K562 (cell line): ENCODE measurements around the gene CPPED1. TPM values are rescaled to one million over a fixed set of nuclear protein-coding genes. Genes with fewer than 3 reads are reported as not detected.
A peak's percentile ranks its signal among the peaks of the same experiment; 100 is the strongest.

Experiments used
- CBX1 ChIP-seq: sonication (generic); IDR thresholded peaks from 2 replicates; pipeline ENCODE4 v1.6.1; 2016; ENCODE audit warnings: antibody characterized with exemption, low read depth, mild to moderate bottlenecking
- GTF3C2 ChIP-seq: IDR thresholded peaks from 3 replicates; pipeline ENCODE4 v1.6.1; 2011; ENCODE audit warnings: borderline replicate concordance, mild to moderate bottlenecking, moderate library complexity; ENCODE audit not compliant: insufficient read length; ENCODE audit errors: extremely low read depth
- HEY1 ChIP-seq: fragments of 250-450 bp; sonication (Bioruptor Pico); IDR thresholded peaks from 2 replicates; pipeline ENCODE4 v1.5.0; 2020; ENCODE audit warnings: mild to moderate bottlenecking, moderate library complexity, borderline replicate concordance
- NELFE ChIP-seq: IDR thresholded peaks from 2 replicates; pipeline ENCODE4 v1.6.1; 2011; ENCODE audit warnings: mild to moderate bottlenecking; ENCODE audit not compliant: insufficient read depth, insufficient read length
- SAFB ChIP-seq: fragments of 200-400 bp; formaldehyde crosslinking; IDR thresholded peaks from 2 replicates; pipeline ENCODE4 v1.6.1; 2017; ENCODE audit warnings: low read depth, low read length, borderline replicate concordance
- ZNF143 ChIP-seq: sonication (generic); formaldehyde crosslinking; IDR thresholded peaks from 2 replicates; pipeline ENCODE4 v1.9.0; 2022; ENCODE audit warnings: mild to moderate bottlenecking, missing genetic modification reagents
- ZNF232 ChIP-seq: sonication (generic); formaldehyde crosslinking; IDR thresholded peaks from 2 replicates; pipeline ENCODE4 v1.8.0; 2022; ENCODE audit warnings: mild to moderate bottlenecking, missing genetic modification reagents
- polyA plus RNA-seq, 8 experiments: library from polyadenylated mRNA; depleted of rRNA in 4 of 8; stranded (reverse) in 5 of 8; unstranded in 3 of 8; fragments of >200 nt; fragmentation: Nextera tagmentation in 2 of 8; fragmentation: Illumina TruSeq in 1 of 8; extraction: Ambion mirVana in 2 of 8; extraction: Trizol in 1 of 8; gene quantifications; 2 replicates each; pipeline versions ENCODE4 v1.2.1 to v1.2.3, GENCODE V29; 2011 to 2014; ENCODE audit warnings: inconsistent platforms in 1 of 8, missing spikeins in 1 of 8
- total RNA-seq, 7 experiments: library from RNA; depleted of rRNA in 6 of 7; stranded (reverse); fragments of >200 nt in 6 of 7; fragmentation: Illumina TruSeq in 2 of 7; extraction: Trizol in 2 of 7; gene quantifications; 2 replicates each; pipeline versions ENCODE4 v1.2.1 to v1.2.3, GENCODE V29; 2011 to 2021; ENCODE audit warnings: low replicate concordance in 1 of 7
- TF ChIP-seq, protein P1 (sequence below): fragments of 250-450 bp; sonication (Bioruptor Pico); IDR thresholded peaks from 2 replicates; pipeline ENCODE4 v1.4.0; 2020; ENCODE audit warnings: mild to moderate bottlenecking, moderate library complexity
- TF ChIP-seq, protein P2 (sequence below): fragments of 450-650 bp; IDR thresholded peaks from 2 replicates; pipeline ENCODE4 v1.6.1; 2016; ENCODE audit warnings: low read depth
- TF ChIP-seq, protein P3 (sequence below): sonication (generic); formaldehyde crosslinking; IDR thresholded peaks from 2 replicates; pipeline ENCODE4 v1.8.0; 2022; ENCODE audit warnings: mild to moderate bottlenecking, low read depth, missing genetic modification reagents

CPPED1 gene
- total and polyA plus RNA-seq, 9 of the 15 experiments (the other 6 are each of a cell fraction or from before 2014, with no cell fraction given) = 7.5 to 25.7 (median 16.9) TPM

DNA sequence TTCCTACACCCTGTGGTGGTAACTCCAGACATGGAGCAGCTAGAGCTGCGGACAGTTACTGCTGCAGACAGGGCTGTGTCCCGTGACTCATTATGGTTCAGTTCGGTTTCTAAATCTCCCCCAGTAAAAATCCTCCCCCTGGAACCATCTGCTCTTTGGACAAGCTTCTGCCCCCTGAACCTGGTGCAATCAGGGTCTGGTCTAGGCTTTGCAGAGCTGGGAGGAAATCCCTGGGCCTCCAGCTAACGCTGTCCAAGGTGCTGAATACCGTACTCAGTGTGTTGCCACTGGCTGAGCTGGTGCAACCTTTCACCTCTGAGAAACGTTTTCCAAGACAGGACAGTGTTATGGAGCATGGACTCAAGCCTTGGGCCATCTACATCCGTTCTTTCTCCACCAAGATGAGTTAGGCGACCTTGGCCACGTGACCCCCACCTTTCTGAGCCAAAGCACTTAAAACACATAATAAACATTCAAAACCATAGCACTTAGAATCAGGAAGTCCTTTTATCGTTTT lies 142.0 kb downstream of the CPPED1 start (continued):
- no peak for TF ChIP-seq GTF3C2
- no peak for TF ChIP-seq NELFE
- TF ChIP-seq ZNF232 (CRISPR knock-in tag) = 0 out of 2 replicates have a peak, but pooled peaks have one; percentile 71
- TF ChIP-seq, protein P1, sequence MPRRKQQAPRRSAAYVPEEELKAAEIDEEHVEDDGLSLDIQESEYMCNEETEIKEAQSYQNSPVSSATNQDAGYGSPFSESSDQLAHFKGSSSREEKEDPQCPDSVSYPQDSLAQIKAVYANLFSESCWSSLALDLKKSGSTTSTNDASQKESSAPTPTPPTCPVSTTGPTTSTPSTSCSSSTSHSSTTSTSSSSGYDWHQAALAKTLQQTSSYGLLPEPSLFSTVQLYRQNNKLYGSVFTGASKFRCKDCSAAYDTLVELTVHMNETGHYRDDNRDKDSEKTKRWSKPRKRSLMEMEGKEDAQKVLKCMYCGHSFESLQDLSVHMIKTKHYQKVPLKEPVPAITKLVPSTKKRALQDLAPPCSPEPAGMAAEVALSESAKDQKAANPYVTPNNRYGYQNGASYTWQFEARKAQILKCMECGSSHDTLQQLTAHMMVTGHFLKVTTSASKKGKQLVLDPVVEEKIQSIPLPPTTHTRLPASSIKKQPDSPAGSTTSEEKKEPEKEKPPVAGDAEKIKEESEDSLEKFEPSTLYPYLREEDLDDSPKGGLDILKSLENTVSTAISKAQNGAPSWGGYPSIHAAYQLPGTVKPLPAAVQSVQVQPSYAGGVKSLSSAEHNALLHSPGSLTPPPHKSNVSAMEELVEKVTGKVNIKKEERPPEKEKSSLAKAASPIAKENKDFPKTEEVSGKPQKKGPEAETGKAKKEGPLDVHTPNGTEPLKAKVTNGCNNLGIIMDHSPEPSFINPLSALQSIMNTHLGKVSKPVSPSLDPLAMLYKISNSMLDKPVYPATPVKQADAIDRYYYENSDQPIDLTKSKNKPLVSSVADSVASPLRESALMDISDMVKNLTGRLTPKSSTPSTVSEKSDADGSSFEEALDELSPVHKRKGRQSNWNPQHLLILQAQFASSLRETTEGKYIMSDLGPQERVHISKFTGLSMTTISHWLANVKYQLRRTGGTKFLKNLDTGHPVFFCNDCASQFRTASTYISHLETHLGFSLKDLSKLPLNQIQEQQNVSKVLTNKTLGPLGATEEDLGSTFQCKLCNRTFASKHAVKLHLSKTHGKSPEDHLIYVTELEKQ = no peak
- no peak for TF ChIP-seq ZNF143 (CRISPR knock-in tag)
- TF ChIP-seq, protein P2, sequence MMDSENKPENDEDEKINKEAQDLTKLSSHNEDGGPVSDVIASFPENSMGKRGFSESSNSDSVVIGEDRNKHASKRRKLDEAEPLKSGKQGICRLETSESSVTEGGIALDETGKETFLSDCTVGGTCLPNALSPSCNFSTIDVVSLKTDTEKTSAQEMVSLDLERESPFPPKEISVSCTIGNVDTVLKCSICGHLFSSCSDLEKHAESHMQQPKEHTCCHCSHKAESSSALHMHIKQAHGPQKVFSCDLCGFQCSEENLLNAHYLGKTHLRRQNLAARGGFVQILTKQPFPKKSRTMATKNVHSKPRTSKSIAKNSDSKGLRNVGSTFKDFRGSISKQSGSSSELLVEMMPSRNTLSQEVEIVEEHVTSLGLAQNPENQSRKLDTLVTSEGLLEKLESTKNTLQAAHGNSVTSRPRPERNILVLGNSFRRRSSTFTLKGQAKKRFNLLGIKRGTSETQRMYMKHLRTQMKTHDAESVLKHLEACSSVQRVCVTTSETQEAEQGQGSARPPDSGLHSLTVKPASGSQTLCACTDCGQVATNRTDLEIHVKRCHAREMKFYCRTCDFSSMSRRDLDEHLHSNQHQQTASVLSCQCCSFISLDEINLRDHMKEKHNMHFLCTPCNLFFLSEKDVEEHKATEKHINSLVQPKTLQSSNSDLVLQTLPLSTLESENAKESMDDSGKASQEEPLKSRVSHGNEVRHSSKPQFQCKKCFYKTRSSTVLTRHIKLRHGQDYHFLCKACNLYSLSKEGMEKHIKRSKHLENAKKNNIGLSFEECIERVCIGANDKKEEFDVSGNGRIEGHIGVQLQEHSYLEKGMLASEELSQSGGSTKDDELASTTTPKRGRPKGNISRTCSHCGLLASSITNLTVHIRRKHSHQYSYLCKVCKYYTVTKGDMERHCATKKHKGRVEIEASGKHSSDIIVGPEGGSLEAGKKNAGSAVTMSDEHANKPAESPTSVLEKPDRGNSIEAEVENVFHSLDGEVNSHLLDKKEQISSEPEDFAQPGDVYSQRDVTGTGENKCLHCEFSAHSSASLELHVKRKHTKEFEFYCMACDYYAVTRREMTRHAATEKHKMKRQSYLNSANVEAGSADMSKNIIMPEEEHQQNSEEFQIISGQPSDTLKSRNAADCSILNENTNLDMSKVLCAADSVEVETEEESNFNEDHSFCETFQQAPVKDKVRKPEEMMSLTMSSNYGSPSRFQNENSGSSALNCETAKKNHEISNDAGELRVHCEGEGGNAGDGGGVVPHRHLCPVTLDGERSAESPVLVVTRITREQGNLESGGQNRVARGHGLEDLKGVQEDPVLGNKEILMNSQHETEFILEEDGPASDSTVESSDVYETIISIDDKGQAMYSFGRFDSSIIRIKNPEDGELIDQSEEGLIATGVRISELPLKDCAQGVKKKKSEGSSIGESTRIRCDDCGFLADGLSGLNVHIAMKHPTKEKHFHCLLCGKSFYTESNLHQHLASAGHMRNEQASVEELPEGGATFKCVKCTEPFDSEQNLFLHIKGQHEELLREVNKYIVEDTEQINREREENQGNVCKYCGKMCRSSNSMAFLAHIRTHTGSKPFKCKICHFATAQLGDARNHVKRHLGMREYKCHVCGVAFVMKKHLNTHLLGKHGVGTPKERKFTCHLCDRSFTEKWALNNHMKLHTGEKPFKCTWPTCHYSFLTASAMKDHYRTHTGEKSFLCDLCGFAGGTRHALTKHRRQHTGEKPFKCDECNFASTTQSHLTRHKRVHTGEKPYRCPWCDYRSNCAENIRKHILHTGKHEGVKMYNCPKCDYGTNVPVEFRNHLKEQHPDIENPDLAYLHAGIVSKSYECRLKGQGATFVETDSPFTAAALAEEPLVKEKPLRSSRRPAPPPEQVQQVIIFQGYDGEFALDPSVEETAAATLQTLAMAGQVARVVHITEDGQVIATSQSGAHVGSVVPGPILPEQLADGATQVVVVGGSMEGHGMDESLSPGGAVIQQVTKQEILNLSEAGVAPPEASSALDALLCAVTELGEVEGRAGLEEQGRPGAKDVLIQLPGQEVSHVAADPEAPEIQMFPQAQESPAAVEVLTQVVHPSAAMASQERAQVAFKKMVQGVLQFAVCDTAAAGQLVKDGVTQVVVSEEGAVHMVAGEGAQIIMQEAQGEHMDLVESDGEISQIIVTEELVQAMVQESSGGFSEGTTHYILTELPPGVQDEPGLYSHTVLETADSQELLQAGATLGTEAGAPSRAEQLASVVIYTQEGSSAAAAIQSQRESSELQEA = no peak
- no peak for TF ChIP-seq HEY1 (CRISPR knock-in tag)
- TF ChIP-seq SAFB = no peak
- TF ChIP-seq, protein P3, sequence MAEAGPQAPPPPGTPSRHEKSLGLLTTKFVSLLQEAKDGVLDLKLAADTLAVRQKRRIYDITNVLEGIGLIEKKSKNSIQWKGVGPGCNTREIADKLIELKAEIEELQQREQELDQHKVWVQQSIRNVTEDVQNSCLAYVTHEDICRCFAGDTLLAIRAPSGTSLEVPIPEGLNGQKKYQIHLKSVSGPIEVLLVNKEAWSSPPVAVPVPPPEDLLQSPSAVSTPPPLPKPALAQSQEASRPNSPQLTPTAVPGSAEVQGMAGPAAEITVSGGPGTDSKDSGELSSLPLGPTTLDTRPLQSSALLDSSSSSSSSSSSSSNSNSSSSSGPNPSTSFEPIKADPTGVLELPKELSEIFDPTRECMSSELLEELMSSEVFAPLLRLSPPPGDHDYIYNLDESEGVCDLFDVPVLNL (CRISPR knock-in tag) = peak; percentile 74; the same call in 1 of the 2 replicates
- no peak for TF ChIP-seq CBX1
